ENCODE results near the gene SMIM45.
"Not testable (repeated sequence)": the region's sequence is repeated elsewhere in the genome, so short reads cannot be mapped to it uniquely, and the experiment has no call there.

The SMIM45 gene

GRCh38 chr22:41935509-41935908 is 16.4 kb upstream of the SMIM45 start:
- no peak for DNase-seq

GRCh38 chr22:41936894-41937169 is 15.1 kb upstream of the SMIM45 start:
- DNase-seq, result no peak

- DNase-seq, result peak; percentile 78
Observed at GRCh38 chr22:41939981-41940831, 11.7 kb upstream of the SMIM45 start.

DNA sequence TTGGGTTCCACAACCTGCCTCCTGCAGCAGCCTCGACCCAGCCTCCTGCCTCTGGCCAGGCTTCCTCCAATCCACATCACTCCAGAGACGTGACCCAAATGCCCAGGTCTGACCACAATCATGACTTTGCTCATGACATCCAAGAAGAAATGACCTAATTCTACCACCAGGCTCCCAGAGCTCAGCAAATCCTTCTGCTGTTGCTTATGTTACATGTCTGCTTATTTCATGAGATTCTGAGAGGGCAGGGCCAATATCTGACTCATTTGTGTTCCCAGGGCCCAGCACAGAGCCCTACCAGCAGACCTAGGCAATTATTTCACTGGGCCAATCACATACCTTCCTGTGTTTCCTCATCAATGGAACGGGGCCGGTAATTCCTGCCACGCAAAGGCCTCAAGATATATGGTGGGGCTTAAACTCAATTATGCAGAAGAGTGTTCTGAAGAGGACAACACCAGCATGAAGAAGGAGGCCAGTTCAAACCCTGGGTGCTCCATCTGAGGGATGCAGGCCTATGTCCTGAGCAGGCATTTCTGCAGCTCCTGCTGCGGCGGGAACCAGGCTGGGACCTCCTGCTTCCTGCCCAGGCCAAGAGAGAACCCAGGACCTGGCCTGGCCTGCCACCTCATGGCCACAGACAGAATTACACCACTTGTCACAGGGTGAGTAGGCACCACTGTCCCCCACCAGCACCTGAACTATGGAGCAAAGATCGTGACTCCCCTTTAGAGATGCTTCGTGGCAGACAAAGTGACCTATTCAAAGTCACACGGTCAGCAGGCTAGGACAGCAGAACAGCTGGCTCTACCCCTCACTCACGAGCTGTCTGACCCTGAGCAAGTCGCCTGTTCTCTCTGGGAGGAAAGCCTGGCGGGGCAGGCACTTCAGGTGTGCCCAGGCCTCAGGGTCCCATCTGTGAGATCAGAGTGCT is 10.9 kb upstream of the SMIM45 start:
- DNase-seq, result peak; percentile 75

DNA sequence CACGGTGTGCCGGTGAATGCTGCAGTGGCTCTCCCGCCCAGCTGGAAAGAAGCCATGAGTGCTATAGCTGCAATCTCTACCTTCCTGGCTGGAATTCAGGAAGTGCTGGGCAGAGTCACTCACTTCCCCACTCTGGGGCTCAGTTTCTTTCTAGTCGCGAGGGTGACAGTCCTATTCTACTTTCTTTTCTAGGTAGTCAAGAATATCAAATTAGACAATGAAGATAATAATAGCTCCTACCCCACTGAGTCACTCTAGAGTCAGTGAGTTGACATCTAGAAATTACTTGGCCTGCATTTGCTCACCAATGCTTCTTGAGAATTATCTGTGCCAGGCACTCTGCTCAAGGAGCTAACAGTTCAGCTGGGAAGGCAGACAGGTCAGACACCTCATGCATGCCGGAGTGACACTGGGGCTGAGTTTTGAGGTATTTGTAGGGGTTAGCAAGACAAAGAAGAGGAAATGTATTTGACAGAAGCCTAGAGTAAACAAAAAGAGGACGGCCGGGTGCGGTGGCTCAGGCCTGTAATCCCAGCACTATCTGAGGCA is 8.2 kb upstream of the SMIM45 start:
- no peak for DNase-seq

GRCh38 chr22:41946629-41947423 is 5.1 kb upstream of the SMIM45 start, which contains the start of gene CENPM:
CENPM (minus strand) TSS chr22:41947152; CDS start chr22:41947076, 76 bp downstream.
- peak; percentile 99 for DNase-seq

DNA sequence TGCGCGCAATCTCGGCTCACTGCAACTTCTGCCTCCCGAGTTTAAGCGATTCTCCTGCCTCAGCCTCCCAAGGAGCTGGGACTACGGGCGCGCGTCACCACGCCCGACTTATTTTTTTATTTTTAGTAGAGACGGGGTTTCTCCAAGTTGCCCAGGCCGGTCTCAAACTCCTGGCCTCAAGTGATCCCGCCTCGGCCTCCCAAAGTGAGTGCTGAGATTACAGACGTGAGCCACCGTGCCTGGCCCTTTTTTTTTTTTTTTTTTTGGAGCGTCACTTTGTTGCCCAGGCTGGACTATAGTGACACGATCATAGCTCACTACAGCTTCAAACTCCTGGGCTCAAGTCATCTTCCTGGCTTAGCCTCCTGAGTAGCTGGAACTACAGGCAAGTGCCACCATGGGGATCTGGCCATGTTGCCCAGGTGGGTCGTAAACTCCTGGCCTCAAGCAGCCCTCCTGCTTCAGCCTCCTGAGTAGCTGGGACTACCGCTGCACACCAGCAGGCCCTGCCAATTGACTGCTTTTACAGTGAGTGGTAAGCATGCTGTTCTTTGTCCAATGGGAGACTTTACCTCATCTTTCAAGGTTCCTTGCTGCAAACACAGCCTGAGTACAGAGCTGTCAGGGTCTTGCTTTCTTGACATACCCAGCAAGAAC is 4.4 kb upstream of the SMIM45 start:
- peak; percentile 38 for DNase-seq

GRCh38 chr22:41948142-41948541 is 3.8 kb upstream of the SMIM45 start:
- DNase-seq, result no peak

DNA sequence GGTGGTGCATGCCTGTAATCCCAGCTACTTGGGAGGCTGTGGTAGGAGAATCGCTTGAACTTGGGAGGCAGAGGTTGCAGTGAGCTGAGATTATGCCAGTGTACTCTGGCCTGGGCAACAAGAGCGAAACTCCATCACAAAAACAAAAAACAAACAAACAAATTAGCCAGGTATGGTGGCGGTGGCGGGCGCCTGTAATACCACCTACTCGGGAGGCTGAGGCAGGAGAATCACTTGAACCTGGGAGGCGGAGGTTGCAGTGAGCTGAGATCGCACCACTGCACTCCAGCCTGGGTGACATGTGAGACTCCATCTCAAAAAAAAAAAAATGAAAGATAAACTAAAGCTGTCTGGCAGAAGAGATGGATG is 3.0 kb upstream of the SMIM45 start:
- not testable (repeated sequence) for DNase-seq

DNA sequence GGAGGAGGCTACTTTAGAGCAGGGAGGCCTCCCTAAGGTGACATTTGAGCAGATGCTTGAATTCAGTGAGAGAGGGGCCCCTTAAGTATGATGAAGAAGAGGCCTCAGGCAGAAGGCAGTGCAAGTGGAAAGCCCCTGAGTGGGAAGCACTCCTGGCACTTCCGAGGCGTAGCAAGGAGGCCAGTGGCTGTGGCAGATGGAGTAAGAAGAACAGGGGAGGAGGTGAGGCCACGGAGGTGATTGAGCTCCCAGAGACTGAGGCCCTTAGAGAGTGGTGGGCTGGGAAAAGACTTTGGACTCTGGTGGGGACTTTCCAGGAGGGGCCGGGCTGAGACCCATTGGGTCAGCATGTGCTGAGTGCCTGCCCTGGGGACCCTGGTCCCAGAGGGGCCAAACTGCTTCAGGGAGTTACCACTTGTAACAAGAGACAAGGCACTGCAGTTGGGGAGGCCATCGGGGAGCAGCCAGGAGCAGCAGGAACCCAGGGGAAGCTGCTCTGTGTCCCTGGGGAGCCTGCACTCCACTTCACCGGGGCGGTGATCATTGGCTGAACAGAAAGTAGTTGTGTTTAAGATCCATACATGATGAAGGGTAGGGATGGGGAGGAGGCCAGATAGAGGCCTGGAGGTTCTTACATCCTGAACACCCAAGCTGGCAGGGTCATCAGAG is 2.5 kb upstream of the SMIM45 start:
- no peak for DNase-seq

DNA sequence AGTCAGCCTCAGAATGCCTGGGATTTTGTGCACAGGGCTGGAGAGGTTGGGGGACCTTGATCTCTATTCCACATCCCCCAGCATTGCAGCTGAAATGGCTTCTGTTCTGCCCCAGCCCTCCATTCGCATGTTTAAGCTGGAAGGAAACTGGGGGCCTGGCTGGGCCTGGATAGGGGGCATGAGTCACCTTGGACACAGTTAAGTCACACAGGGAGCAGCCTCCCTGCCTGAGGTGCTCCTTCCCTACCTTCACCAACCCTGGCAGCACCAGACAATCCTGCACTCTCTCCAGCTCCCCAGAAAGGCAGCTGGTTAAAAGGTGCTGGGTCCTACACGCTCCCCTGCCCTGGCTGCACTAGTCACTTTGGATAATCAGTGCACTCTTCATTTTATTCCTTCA is 763 bp downstream of the SMIM45 start:
- DNase-seq, result no peak

- DNase-seq, result no peak
Observed at GRCh38 chr22:41957941-41958556, 6.1 kb downstream of the SMIM45 start.

- DNase-seq, result no peak
Observed at GRCh38 chr22:41963453-41964111, 11.6 kb downstream of the SMIM45 start.

- DNase-seq, result no peak
Observed at GRCh38 chr22:41964112-41964491, 12.2 kb downstream of the SMIM45 start.

GRCh38 chr22:41966225-41966606 is 14.3 kb downstream of the SMIM45 start:
- no peak for DNase-seq

DNA sequence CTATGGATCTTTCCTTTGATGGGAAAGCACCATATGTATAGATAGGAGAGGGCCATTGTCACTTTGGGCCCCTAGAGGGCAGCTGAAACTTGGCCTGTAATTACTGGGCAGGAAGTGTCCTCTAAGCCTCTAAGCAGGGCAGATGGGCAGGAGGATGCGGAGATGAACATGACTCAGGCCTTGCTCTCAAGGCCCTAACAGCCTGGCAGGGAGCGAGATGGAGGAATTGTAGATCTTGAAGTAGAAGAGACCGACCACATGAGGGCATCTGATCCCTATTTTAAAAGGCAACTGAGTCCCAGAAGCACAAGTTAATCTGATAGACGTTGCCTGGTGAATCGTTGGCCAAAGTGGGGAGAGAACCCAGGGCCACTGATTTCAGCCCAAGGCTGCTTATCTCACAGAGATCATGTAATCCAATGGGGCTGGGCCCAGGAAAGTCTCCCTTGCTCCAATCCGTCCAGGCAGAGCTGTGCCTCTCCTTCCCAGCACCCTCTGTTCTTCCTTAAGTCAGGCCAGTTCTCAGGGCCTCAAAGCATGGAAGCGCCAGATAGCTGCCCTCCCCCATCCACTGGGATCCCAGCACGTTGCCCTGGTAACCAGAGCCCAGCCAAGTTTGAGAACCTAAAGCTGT is 14.8 kb downstream of the SMIM45 start:
- DNase-seq, result peak; percentile 76

DNA sequence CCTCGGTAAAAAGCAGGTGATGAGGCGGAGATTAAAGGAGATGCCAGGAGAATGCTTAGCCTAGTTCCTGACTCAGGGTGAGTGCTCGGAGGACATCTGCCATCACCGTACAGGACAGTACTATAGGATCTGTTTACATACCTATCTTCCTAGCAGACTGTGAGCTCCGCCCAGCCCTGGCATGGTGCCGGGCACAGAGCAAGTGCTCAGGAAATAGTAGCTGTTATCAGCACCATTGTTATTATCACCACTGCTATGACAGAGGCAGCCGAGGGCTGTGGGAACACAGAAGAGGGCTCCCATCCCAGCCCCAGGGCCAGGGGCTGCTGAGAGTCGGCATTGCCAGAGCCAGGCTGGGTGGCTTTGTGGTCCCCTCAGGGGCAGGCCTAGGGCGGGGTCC is 16.7 kb downstream of the SMIM45 start:
- DNase-seq, result peak; percentile 88

DNA sequence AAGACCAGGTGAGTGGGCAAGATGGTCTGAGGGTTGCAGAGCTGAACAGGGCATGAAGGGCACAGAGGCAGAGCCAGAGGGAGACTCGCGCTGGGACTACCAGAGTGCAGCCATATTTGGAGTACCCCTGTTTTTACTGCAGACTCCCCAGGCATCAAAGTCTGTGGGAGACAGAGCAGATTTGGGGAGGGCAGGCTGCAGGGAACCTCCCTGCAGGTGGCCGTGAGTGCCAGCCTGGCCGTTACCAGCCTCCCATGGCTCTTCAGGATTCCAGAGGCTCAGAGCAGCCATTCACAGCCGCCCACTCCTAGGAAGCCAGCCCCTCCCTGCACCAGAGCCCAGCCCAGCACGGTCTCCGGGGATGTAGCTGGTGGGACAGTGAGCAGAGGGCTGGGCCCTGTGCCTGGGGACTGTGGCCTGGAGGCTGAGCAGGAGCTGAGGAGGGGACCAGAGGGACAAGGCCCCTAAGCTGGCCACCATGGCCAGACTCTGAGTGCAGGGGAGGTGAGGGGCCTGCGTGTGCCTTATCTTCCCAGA is 17.2 kb downstream of the SMIM45 start, which contains the start of gene SEPTIN3:
Gene SEPTIN3 (plus strand): TSS at position 334 of the 537 bp plus-strand sequence. CDS start 2,050 bp downstream, outside the sequence.
- DNase-seq, result no peak

GRCh38 chr22:41970601-41971000 is 18.7 kb downstream of the SMIM45 start:
- no peak for DNase-seq

GRCh38 chr22:41971431-41971830 is 19.5 kb downstream of the SMIM45 start:
- no peak for DNase-seq

All from NCI-H69 (cell line).